ENCODE measurements around the gene ZBTB8A.

ZBTB8A gene

GRCh38 chr1:32508761-32509160 is 30.5 kb upstream of the ZBTB8A start:
- no peak for TF ChIP-seq CTCF (IDR thresholded peaks at IDR 0.05; ENCODE audit: low read depth, low read length, missing control alignments)
- in situ Hi-C loops (cut with HindIII; ENCODE audit: low pct_ligation_motif_present, low sequenced_read_pairs), result no loop called here
- Histone ChIP-seq H3K4me3 (ENCODE audit: low read depth, low read length) (no peak overlapping the region), H3K27me3 (replicated peaks) (no peaks in the 10 kb centered on the region), H3K36me3 (replicated peaks) (no peaks in the 10 kb centered on the region), H3K27ac (no peak overlapping the region)
- no peak for DNase-seq

- H3K27me3 ChIP-seq (replicated peaks), result no peaks in the 10 kb centered on the region
- no peak overlapping the region for H3K27ac ChIP-seq
- H3K4me3 ChIP-seq (ENCODE audit: low read depth, low read length), result no peak overlapping the region
- TF ChIP-seq CTCF (IDR thresholded peaks at IDR 0.05; ENCODE audit: low read depth, low read length, missing control alignments), result no peak
- DNase-seq, result no peak
- no peaks in the 10 kb centered on the region for H3K36me3 ChIP-seq (replicated peaks)
- in situ Hi-C loops (cut with HindIII; ENCODE audit: low pct_ligation_motif_present, low sequenced_read_pairs), result no loop called here
Measured at GRCh38 chr1:32509939-32510338, 29.3 kb upstream of the ZBTB8A start.

DNA sequence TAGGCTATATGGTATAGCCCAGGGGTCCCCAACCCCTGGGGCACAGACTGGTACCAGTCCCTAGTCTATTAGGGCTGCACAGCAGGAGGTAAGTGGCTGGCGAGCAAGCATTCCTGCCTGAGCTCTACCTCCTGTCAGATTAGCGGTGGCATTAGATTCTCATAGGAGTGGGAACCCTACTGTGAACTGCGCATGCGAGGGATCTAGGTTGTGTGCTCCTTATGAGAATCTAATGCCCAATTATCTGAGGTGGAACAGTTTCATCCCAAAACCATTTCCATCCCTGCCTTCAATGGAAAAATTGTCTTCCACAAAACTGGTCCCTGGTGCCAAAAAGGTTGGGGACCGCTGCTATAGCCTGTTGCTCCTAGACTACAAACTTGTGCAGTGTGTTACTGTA is 22.8 kb upstream of the ZBTB8A start:
- no peak overlapping the region for H3K4me3 ChIP-seq (ENCODE audit: low read depth, low read length)
- no peak for TF ChIP-seq CTCF (IDR thresholded peaks at IDR 0.05; ENCODE audit: low read depth, low read length, missing control alignments)
- in situ Hi-C loops (cut with HindIII; ENCODE audit: low pct_ligation_motif_present, low sequenced_read_pairs), result no loop called here
- no peak for DNase-seq
- H3K27me3 ChIP-seq (replicated peaks), result no peaks in the 10 kb centered on the region
- H3K27ac ChIP-seq, result no peak overlapping the region
- no peaks in the 10 kb centered on the region for H3K36me3 ChIP-seq (replicated peaks)

DNA sequence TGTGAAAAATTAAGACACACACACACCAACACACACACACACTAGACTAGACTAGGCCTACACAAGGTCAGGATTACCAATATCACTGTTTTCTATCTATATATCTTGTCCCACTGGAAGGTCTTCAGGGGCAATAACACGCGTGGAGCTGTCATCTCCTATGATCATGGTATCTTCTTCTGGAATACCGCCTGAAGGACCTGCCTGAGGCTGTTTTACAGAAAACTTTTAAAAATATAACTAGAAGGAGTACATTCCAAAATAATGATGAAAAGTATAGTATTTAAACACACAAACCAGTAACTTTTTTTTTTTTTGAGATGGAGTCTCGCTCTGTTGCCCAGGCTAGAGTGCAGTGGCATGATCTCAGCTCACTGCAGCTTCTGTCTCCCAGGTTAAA is 20.3 kb upstream of the ZBTB8A start:
- Histone ChIP-seq H3K27ac (no peak overlapping the region), H3K36me3 (replicated peaks) (no peaks in the 10 kb centered on the region), H3K4me3 (ENCODE audit: low read depth, low read length) (no peak overlapping the region), H3K27me3 (replicated peaks) (no peaks in the 10 kb centered on the region)
- DNase-seq, result no peak
- no peak for TF ChIP-seq CTCF (IDR thresholded peaks at IDR 0.05; ENCODE audit: low read depth, low read length, missing control alignments)
- in situ Hi-C loops (cut with HindIII; ENCODE audit: low pct_ligation_motif_present, low sequenced_read_pairs), result no loop called here

- no peak for DNase-seq
- Histone ChIP-seq H3K27me3 (replicated peaks) (no peaks in the 10 kb centered on the region), H3K27ac (no peak overlapping the region), H3K36me3 (replicated peaks) (no peaks in the 10 kb centered on the region), H3K4me3 (ENCODE audit: low read depth, low read length) (no peak overlapping the region)
- in situ Hi-C loops (cut with HindIII; ENCODE audit: low pct_ligation_motif_present, low sequenced_read_pairs), result no loop called here
- no peak for TF ChIP-seq CTCF (IDR thresholded peaks at IDR 0.05; ENCODE audit: low read depth, low read length, missing control alignments)
Measured at GRCh38 chr1:32521165-32521564, 18.1 kb upstream of the ZBTB8A start.

DNA sequence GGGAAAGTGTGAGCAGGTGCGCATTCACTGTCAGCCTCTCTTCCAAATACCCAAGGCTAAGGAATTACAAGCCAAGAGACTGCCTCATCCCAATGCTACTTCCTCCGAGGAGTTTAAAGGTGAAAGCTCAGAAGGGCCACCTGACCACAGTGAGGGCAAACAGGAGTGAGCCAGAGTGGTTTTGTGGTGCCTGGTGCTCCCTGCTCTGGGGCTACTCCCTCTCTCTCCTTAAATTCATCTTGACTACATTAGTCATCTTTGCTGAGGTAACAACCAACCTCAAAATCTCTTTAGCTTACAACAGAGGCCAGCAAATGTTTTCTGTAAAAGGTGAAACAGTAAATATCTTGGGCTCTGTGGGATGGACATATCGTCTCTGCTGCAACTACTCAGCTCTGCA is 14.2 kb upstream of the ZBTB8A start:
- no peak for DNase-seq
- in situ Hi-C loops (cut with HindIII; ENCODE audit: low pct_ligation_motif_present, low sequenced_read_pairs), result no loop called here
- H3K27ac ChIP-seq, result no peak overlapping the region
- no peaks in the 10 kb centered on the region for H3K27me3 ChIP-seq (replicated peaks)
- TF ChIP-seq CTCF (IDR thresholded peaks at IDR 0.05; ENCODE audit: low read depth, low read length, missing control alignments), result no peak
- H3K36me3 ChIP-seq (replicated peaks), result no peaks in the 10 kb centered on the region
- no peak overlapping the region for H3K4me3 ChIP-seq (ENCODE audit: low read depth, low read length)
